ENCODE data around the gene PREX1. TPM values are rescaled to one million over a fixed set of nuclear protein-coding genes. Genes with fewer than 3 reads are reported as not detected.

Gene PREX1
- total RNA-seq, 1 donor from 2014 or later: 66.0 TPM

DNA sequence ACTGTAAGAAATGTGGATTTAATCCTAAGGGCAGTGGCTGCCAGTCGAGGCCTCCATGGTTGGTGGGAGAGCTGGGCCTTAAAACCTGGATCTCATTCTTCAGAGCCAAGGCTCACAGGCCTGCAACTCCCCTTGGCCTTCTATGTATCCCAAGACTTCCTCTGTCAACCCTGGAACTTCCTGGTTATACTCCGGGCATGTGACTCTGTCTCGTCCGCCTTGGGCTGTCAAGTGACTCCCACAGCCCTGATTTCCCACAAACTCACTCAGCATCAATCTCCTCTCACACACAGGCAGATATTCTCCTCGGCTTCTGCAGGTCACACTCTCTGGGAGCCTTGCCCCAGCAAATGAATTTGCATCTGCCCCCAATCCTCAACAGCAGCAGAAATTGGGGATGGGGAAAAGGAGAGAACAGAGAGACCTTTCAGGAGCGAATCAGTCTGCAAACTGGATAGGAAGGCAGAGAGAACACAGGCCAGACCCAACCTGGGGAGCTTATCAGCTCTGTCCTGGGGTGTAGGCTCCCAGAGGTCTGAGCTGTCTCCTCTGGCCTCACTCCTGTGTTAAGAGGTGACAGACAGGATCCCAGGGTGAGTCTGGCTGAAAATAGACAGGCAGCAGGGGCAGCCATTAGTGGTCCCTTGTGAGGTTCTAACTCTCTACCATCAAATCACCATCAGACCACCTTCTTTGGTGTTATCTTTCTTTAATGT is 30.4 kb upstream of the PREX1 start:
- ATAC-seq: peak; percentile 87
- no peak for DNase-seq
- TF ChIP-seq, protein P1, sequence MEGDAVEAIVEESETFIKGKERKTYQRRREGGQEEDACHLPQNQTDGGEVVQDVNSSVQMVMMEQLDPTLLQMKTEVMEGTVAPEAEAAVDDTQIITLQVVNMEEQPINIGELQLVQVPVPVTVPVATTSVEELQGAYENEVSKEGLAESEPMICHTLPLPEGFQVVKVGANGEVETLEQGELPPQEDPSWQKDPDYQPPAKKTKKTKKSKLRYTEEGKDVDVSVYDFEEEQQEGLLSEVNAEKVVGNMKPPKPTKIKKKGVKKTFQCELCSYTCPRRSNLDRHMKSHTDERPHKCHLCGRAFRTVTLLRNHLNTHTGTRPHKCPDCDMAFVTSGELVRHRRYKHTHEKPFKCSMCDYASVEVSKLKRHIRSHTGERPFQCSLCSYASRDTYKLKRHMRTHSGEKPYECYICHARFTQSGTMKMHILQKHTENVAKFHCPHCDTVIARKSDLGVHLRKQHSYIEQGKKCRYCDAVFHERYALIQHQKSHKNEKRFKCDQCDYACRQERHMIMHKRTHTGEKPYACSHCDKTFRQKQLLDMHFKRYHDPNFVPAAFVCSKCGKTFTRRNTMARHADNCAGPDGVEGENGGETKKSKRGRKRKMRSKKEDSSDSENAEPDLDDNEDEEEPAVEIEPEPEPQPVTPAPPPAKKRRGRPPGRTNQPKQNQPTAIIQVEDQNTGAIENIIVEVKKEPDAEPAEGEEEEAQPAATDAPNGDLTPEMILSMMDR (IDR thresholded peaks at IDR 0.05): no peak
- intact Hi-C loops (cut with DNase I): no loop called here
- H3K27ac ChIP-seq: peak overlapping the region; percentile 58
- peaks cover 7% of the 10 kb centered on the region for H3K27me3 ChIP-seq
- H3K4me3 ChIP-seq: no peak overlapping the region
- no peaks in the 10 kb centered on the region for H3K36me3 ChIP-seq
- no peaks in the 10 kb centered on the region for H3K9me3 ChIP-seq
- H3K4me1 ChIP-seq: peaks cover 12% of the 10 kb centered on the region

DNA sequence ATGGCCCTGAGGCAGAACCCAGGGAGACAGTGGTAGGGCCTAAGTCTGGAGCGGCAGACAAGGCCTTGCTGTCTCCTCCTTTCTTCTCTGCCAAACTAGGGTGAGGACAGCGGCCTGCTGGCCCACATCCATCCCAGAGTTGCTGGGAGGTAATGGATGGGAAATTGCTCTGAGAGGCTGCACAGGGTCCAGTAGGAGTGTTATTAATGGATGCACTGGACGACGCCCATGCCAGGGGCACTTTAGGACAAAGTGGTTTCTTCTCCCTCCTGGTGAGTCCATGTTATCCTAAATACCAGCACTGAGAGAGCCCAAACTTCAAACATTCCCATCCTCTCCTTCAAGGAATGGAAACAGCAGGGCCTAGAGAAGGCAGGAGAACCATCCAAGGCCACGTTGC is 28.3 kb upstream of the PREX1 start:
- TF ChIP-seq, protein P1 (IDR thresholded peaks at IDR 0.05): no peak

DNA sequence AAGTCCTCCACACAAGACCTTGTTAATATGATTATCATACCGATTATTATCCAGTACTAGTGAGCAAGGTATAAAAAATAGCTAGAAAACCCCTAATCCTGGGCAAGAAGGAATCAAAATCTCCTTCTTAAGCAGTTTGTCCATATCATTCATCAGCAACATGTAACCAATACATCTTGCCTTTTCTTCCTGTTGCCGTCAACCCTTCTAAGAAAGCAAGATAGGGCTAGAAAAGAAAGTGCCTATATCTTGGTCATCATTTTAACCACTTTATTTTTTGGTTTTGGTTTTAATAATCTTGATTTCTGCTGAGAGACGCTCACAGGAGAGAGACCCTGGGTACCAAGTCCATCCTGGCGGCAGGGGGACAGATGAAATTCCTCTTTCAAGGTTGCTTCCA is 27.2 kb upstream of the PREX1 start:
- TF ChIP-seq, protein P1 (IDR thresholded peaks at IDR 0.05): no peak
- no peak overlapping the region for H3K4me3 ChIP-seq

More for the DNA sequence above, 28.3 kb upstream of the PREX1 start:
- peaks cover 12% of the 10 kb centered on the region for H3K4me1 ChIP-seq
- H3K27ac ChIP-seq: no peak overlapping the region
- ATAC-seq (no peak), DNase-seq (no peak)
- H3K4me3 ChIP-seq: no peak overlapping the region
- H3K27me3 ChIP-seq: peaks cover 2% of the 10 kb centered on the region
- H3K9me3 ChIP-seq: no peaks in the 10 kb centered on the region
- H3K36me3 ChIP-seq: no peaks in the 10 kb centered on the region
- intact Hi-C loops (cut with DNase I): no loop called here

DNA sequence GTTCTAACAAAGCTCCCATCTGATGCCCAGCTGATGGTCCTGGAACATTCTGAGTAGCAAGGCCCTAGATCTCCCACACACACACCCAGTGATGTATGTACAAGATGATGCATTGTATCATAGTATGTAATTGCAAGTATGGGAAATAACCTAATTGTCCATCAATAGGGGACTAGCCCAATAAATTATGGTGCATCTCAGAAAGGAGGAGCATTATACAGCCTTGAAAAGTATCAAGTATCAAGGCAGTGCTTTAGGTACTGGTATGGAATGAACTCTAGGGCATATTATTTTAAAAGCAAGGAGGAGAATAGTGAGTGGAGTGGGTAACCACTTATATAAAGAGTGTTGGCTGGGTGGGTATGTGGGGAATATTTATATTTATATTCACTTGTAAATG is 24.8 kb upstream of the PREX1 start:
- TF ChIP-seq, protein P1 (IDR thresholded peaks at IDR 0.05): no peak

More for the DNA sequence above, 27.2 kb upstream of the PREX1 start:
- intact Hi-C loops (cut with DNase I): no loop called here
- H3K36me3 ChIP-seq: no peaks in the 10 kb centered on the region
- ATAC-seq (no peak), DNase-seq (no peak)
- no peaks in the 10 kb centered on the region for H3K9me3 ChIP-seq
- no peak overlapping the region for H3K27ac ChIP-seq
- no peaks in the 10 kb centered on the region for H3K27me3 ChIP-seq
- peaks cover 12% of the 10 kb centered on the region for H3K4me1 ChIP-seq

DNA sequence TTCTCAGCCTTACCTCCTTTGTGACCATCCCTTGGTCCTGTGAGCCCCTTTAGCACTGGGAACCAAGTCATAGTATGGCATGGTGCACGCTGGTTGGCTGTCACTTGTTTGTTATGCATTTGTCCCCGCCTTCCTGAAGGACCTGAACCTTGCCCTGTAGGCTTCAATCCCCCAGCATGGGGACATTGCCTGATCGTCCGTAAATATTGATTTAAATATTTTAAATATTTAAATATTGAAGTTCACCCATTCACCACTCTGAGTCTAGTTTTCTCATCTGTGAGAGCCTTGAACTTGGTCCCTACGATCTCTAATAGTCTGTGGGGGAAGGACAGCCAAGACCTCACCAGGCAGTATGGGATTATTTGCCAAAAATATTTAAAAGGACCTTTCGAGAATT is 23.8 kb upstream of the PREX1 start:
- intact Hi-C loops (cut with DNase I): no loop called here
- Histone ChIP-seq H3K4me1 (no peaks in the 10 kb centered on the region), H3K36me3 (no peaks in the 10 kb centered on the region), H3K27ac (no peak overlapping the region), H3K27me3 (no peaks in the 10 kb centered on the region), H3K9me3 (no peaks in the 10 kb centered on the region), H3K4me3 (no peak overlapping the region)
- DNase-seq (no peak), ATAC-seq (no peak)
- TF ChIP-seq, protein P1 (IDR thresholded peaks at IDR 0.05): no peak

More for the DNA sequence above, 24.8 kb upstream of the PREX1 start:
- ATAC-seq (no peak), DNase-seq (no peak)
- intact Hi-C loops (cut with DNase I): no loop called here
- Histone ChIP-seq H3K4me1 (peaks cover 3% of the 10 kb centered on the region), H3K36me3 (no peaks in the 10 kb centered on the region), H3K4me3 (no peak overlapping the region), H3K27ac (no peak overlapping the region), H3K9me3 (no peaks in the 10 kb centered on the region), H3K27me3 (no peaks in the 10 kb centered on the region)

DNA sequence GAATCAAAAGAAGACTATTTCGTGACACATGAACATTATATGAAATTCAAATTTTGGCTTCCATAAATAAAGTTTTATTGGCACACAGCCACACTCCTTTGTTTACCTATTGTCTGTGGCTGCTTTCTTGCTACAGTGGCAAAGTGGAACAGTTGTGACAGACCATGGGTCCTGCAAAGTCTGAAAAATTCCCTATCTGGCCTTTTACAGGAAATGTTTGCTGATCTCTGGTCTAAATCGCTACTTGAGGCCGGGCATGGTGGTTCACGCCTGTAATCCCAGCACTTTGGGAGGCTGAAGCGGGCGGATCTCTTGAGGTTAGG is 23.1 kb upstream of the PREX1 start:
- ATAC-seq (no peak), DNase-seq (no peak)
- intact Hi-C loops (cut with DNase I): no loop called here
- Histone ChIP-seq H3K9me3 (no peaks in the 10 kb centered on the region), H3K4me1 (no peaks in the 10 kb centered on the region), H3K27ac (no peak overlapping the region), H3K4me3 (no peak overlapping the region), H3K27me3 (no peaks in the 10 kb centered on the region), H3K36me3 (no peaks in the 10 kb centered on the region)
- TF ChIP-seq, protein P1 (IDR thresholded peaks at IDR 0.05): no peak

Data from upper lobe of right lung (tissue), 1 donor.